KMS-11 (cell line): ENCODE data around the gene CCDC196.

ENCODE experiments used
- H2AFZ ChIP-seq: fragments of 200-600 bp; sonication (generic); 2 replicates; pipeline ENCODE4 v1.6.1; 2016; ENCODE audit warnings: antibody characterized with exemption, mixed run types, low read depth
- H3K27ac ChIP-seq: fragments of 200-600 bp; sonication (generic); 2 replicates; pipeline ENCODE4 v1.6.1; 2016; ENCODE audit warnings: mild to moderate bottlenecking, mixed run types
- H3K27me3 ChIP-seq: fragments of 200-600 bp; sonication (generic); 2 replicates; pipeline ENCODE4 v1.6.1; 2017; ENCODE audit warnings: mild to moderate bottlenecking, low read depth, mixed run types, moderate library complexity; ENCODE audit not compliant: insufficient read depth
- H3K36me3 ChIP-seq: fragments of 200-600 bp; sonication (generic); 2 replicates; pipeline ENCODE4 v1.6.1; 2017; ENCODE audit warnings: mild to moderate bottlenecking, mixed run types; ENCODE audit not compliant: insufficient read depth
- H3K4me1 ChIP-seq: fragments of 200-600 bp; sonication (generic); 2 replicates; pipeline ENCODE4 v1.6.1; 2016; ENCODE audit warnings: mild to moderate bottlenecking, low read depth, mixed run types; ENCODE audit not compliant: poor library complexity, severe bottlenecking
- H3K4me2 ChIP-seq: fragments of 200-600 bp; sonication (generic); 2 replicates; pipeline ENCODE4 v1.7.0; 2016; ENCODE audit warnings: mild to moderate bottlenecking, mixed run types
- H3K4me3 ChIP-seq: fragments of 200-600 bp; sonication (generic); IDR thresholded peaks from 2 replicates; pipeline ENCODE4 v1.6.1; 2017; ENCODE audit warnings: low read depth, low read length, mixed read lengths; ENCODE audit not compliant: insufficient read depth
- H3K79me2 ChIP-seq: fragments of 200-600 bp; sonication (generic); 2 replicates; pipeline ENCODE4 v1.6.1; 2016; ENCODE audit warnings: low read depth, mixed run types; ENCODE audit not compliant: insufficient read depth
- H3K9ac ChIP-seq: fragments of 200-600 bp; sonication (generic); 2 replicates; pipeline ENCODE4 v1.6.1; 2016; ENCODE audit warnings: mild to moderate bottlenecking, mixed run types
- H4K20me1 ChIP-seq: fragments of 200-600 bp; sonication (generic); 2 replicates; pipeline ENCODE4 v1.6.1; 2016; ENCODE audit warnings: mild to moderate bottlenecking, mixed run types; ENCODE audit not compliant: insufficient read depth
- TF ChIP-seq, protein P1 (sequence below): fragments of 200-600 bp; sonication (generic); conservative IDR thresholded peaks from 2 replicates; pipeline ENCODE4 v1.6.1; 2017; ENCODE audit warnings: low read depth, mild to moderate bottlenecking, antibody characterized with exemption, low read length, moderate library complexity, mixed read lengths

The CCDC196 gene

DNA sequence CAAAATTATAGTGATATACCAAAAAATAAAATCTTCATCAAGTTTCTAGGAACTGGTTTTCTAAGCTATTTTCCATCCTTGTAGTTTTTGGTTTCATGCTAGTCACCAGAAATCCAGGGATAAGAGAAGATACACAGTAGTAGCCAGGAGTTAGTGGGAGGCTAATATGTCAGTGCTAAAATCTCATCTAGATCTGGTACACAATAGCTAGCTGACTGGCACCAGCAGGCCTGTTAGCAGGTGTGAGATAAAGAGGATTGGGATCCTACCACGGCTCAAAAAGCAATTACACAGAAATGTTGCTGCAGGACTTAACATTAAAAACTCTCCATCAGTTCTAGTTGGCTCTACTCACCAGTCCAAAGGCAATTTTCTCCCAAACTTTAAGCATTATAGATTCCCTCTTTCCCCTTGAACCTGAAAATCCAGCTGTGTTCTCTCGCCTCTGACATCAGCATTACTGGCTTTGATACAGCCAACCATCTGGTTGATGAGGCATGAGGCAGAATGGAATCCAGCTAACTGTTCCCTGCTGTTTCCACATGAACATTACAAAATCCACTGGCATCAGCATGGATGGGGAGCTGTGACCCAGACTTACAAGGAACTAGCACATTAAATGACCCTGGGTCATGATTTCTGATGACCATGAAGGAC, 41.8 kb upstream of the CCDC196 start:
- Histone ChIP-seq H4K20me1 (no peaks in the 10 kb centered on the region), H3K4me2 (no peak overlapping the region), H3K4me3 (no peak overlapping the region), H3K27ac (no peak overlapping the region), H3K79me2 (no peaks in the 10 kb centered on the region), H3K27me3 (no peaks in the 10 kb centered on the region), H2AFZ (no peak overlapping the region), H3K9ac (no peak overlapping the region), H3K36me3 (no peaks in the 10 kb centered on the region), H3K4me1 (no peaks in the 10 kb centered on the region)
- TF ChIP-seq, protein P1, sequence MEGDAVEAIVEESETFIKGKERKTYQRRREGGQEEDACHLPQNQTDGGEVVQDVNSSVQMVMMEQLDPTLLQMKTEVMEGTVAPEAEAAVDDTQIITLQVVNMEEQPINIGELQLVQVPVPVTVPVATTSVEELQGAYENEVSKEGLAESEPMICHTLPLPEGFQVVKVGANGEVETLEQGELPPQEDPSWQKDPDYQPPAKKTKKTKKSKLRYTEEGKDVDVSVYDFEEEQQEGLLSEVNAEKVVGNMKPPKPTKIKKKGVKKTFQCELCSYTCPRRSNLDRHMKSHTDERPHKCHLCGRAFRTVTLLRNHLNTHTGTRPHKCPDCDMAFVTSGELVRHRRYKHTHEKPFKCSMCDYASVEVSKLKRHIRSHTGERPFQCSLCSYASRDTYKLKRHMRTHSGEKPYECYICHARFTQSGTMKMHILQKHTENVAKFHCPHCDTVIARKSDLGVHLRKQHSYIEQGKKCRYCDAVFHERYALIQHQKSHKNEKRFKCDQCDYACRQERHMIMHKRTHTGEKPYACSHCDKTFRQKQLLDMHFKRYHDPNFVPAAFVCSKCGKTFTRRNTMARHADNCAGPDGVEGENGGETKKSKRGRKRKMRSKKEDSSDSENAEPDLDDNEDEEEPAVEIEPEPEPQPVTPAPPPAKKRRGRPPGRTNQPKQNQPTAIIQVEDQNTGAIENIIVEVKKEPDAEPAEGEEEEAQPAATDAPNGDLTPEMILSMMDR: no peak

DNA sequence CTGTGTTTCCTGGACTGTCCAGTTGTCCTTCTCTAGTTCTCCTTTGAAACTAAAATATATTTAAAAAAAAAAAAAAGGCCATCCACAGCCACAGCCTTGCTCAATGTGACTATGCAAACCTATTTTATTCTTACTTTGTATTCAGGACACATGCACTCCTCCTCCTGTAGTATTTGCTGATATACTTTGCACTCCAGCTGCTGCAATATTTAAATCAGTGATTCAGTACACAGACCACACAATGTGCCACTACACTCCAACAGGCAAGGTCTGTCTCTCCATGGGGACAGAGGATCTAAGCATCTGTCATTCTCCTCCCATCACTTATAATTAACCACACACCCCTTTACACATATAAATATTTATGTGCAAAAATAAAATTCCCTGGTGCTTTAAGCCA, 40.2 kb upstream of the CCDC196 start:
- Histone ChIP-seq H3K4me1 (no peaks in the 10 kb centered on the region), H2AFZ (no peak overlapping the region), H3K79me2 (no peaks in the 10 kb centered on the region), H3K4me2 (no peak overlapping the region), H4K20me1 (no peaks in the 10 kb centered on the region), H3K27ac (no peak overlapping the region), H3K36me3 (no peaks in the 10 kb centered on the region), H3K9ac (no peak overlapping the region), H3K4me3 (no peak overlapping the region), H3K27me3 (no peaks in the 10 kb centered on the region)
- TF ChIP-seq, protein P1: no peak

DNA sequence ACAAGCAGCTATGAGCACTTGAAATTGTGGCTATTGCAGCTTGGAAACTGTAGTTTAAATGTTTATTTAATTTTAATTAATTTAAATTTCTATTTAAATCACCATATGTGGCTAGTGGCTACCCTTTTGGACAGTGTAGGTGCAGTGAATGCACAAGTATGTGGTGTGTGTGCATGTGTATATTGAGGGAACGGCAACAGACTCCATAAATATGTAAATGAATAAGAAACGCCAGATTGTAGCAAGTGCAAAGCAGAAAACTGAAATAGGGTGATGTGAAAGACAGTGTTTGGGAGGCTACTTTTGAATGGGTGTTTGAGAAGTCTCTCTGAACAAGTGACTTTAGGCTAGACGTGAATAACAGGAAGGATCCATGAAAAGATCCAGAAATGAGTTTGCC, 32.7 kb upstream of the CCDC196 start:
- Histone ChIP-seq H3K27ac (no peak overlapping the region), H3K79me2 (no peaks in the 10 kb centered on the region), H3K27me3 (no peaks in the 10 kb centered on the region), H2AFZ (no peak overlapping the region), H3K9ac (no peak overlapping the region), H3K36me3 (no peaks in the 10 kb centered on the region), H4K20me1 (no peaks in the 10 kb centered on the region), H3K4me3 (no peak overlapping the region), H3K4me2 (no peak overlapping the region), H3K4me1 (no peaks in the 10 kb centered on the region)
- TF ChIP-seq, protein P1: no peak

DNA sequence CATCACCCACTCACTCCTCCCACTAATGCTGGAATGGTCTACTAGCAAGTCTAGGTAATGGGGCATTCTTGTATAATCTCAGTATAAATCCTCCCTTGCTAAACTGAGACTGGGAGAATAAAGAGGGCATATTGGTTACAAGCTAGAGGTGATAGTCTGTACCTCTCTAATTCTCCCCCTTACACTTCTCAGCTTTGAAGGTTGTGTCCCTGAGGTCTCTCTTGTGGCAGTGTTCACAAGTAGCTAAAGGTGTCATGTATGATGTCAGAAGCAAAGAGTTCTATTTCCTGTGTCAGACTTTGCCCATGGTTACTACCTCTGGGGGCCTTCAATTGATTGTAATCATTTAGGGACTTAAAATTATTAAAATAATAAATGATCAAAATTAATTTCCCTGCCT, 26.6 kb upstream of the CCDC196 start:
- no peak overlapping the region for H3K4me3 ChIP-seq
- no peaks in the 10 kb centered on the region for H3K27me3 ChIP-seq
- no peak overlapping the region for H3K27ac ChIP-seq
- no peaks in the 10 kb centered on the region for H3K79me2 ChIP-seq
- H3K9ac ChIP-seq: no peak overlapping the region
- no peak overlapping the region for H3K4me2 ChIP-seq
- no peaks in the 10 kb centered on the region for H3K36me3 ChIP-seq
- TF ChIP-seq, protein P1: no peak
- H3K4me1 ChIP-seq: no peaks in the 10 kb centered on the region
- no peak overlapping the region for H2AFZ ChIP-seq
- no peaks in the 10 kb centered on the region for H4K20me1 ChIP-seq
